GM19372 (cell line): ENCODE measurements around the gene CHST1.

Source experiments
- ATAC-seq: cut with Tn5 transposase; IDR thresholded peaks from one replicate; pipeline ENCODE4 v1.9.1; 2021; ENCODE audit warnings: mild to moderate bottlenecking, low read depth, moderate library complexity; ENCODE audit not compliant: unreplicated experiment

Gene CHST1

DNA sequence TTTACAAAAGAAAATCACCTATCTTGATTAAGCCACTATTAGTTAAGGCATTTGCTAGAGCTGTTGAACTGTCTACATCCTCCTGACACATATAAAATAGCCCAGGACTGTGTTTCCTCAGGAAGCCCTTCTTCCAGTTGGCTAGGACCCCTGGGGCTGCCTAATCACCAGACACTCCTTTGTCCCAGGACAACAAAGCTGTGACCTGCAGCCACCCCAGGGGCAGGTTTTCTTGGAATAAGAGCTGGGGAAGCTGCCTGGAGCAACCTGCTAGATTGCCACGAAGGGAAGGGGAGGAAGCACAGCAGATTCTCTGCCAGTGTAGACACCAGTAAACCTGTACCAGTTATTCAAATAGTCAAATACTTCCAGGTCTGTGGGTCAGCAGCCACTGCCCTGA lies 17.6 kb downstream of the CHST1 start:
- no peak for ATAC-seq

DNA sequence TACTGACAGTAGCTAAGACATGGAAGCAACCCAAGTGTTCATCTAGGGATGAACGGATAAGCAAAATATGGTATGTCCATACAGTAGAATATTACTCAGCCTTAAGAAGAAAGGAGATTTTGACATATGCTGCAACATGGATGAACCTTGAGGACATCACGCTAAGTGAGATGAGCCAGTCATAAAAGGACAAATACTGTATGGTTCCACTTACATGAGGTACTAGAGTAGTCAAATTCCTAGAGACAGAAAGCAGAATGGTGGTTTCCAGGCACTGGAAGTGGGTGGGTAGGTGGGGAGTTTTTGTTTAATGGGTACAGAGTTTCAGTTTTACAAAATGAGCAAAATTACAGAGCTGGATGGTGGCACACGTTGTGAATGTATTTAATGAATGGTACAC lies 18.1 kb downstream of the CHST1 start:
- ATAC-seq: no peak

DNA sequence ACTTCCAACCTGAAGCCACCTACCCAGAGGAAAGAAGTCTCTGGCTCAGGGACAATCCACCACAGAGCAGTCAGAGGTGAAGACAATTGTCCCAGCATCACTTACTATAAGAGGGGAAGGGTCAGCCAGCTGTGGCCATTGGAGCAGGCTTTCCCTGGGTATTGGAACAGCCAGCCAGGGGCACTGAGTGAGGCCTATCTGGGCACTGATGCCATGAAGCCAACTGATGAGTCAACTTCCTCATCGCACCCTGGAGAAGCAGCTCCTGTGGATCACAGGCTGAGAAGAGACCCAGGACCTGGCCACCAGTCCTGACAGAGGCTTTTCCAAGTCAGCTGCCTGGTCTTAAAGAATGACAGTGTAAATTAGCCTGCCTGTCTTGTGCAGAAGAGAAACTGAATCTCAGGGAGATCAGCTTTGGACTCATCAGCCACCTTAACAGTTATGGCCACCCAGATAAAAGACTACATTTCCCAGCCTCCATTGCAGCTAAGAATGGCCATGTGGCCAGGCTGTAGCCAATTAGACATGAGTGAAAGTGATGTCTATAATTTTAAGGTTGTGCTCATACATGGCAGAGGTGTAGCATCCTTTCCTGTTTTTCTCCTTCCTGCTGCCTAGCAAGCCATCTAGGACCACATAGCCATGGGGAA lies 19.0 kb downstream of the CHST1 start:
- no peak for ATAC-seq

DNA sequence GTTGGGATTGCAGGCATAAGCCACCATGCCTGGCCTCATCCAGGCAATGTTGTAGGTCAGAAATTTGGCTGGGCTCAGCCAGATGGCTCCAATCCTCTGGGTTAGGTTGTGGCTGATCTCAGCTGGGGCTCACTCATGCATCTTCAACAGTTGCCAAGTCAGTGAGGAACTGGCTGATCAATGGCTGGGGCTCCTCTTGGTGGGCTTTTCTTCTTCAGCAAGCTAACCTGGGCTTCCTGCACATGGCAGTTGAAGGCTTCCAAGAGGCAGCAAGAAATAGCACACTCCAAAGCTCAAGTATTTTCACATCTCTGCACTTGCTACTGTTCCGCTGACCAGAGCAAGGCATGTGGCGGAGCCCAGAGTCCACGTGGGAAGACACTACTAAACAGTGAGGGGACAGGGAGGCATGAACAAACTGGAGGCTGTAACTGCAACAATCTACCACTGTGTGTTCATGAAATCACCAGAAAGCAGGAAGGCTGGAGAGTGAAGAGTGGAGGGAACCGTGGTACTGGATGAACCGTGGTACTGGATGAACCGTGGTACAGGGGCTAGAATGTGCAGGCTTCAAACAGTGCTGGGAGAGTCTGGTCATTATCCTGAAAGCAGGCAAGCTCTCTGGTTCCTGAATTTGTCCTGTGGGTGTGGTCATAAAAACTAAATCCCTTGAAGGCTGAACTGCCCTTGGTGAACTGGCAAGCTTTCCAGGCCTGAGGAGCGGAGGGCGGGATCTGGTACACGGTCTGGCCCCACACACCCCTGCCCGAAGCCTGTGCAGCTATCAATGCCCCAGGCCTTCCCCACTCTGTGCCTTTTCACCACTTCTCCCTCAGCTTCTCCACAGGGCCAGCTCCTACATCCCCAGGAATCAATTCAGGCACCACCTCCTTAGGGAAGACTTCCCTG lies 20.2 kb downstream of the CHST1 start:
- no peak for ATAC-seq

DNA sequence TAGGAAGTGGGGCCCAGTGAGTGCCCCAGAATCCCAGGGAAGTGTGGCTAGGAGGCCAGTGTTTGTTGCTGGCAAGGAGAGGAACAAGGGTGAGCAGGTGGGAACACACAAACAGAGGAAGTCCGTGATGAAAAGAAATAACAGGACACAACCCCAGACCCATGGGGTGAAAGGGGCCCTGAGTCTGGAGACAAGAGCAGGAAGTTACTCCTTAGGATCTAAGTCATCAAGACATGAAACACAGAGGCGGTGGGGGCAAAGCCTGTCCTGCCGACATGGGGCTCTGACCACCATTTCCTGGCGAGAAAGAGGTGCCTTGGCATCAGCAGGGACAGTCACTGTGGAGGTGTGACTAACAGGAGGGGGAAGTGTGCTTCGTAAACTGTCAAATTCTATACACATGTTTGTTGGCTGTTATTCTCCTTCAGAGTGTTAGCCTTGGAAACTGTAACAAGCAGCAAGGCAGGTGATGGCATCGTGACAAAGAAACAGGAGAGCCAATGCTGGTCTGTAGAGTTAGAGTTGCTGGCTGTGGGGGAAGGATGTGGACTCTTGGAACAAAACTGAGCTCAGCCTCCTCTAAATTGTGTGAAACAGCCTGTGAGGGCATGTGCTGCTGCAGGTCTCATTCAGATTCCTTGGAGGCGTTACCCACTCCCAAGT lies 21.7 kb downstream of the CHST1 start:
- no peak for ATAC-seq

DNA sequence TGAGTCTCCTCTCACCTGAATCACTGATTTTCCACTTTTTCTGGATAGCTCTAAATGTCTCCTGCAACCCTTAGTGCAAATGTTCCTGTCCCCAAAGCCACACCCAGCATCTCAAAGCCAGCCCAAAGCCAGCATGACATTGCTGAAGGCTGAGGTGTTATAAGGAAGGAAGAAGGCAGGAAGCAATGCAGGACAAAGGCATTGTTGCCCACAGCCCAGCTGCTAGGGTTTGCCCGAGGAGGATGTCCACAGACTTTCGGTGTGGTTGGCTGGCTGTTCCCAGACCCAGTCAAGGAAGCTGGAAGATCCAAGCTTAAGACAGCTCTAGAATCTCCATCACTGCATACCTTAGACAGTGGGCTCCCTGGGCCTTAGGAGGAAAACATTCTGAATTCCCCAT lies 23.5 kb downstream of the CHST1 start:
- ATAC-seq: no peak

DNA sequence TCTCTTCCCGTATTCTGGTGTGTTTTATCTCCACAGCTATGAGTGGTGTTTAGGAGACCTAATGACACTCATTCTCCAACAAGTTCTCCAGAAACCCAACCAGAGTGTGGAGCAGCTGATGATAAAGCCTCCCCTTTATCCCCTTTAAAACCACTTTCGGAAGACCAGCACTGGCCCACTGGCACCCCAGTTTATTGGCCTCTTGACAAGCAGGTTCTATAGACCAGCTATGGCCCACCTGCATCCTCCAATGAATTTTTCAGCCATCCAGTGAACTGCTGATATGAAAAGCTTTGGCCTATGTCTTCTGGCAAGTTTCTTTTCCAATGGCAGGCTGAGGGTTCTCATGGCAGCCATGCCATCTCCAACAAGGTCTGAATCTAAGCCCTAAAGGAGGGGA lies 27.4 kb downstream of the CHST1 start:
- no peak for ATAC-seq

DNA sequence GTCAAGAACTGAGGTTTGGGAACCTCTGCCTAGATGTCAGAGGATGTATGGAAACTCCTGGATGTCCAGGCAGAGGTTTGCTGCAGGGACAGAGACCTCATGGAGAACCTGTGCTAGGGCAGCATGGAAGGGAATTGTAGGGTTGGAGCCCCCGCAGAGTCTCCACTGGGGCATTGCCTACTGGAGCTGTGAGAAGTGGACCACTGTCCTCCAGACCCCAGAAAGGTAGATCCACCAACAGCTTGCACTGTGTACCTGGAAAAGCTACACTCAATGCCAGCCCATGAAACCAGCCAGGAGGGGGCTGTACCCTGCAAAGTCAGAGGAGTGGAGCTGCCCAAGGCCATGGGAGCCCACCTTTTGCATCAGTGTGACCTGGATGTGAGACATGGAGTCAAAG lies 29.5 kb downstream of the CHST1 start:
- ATAC-seq: no peak

DNA sequence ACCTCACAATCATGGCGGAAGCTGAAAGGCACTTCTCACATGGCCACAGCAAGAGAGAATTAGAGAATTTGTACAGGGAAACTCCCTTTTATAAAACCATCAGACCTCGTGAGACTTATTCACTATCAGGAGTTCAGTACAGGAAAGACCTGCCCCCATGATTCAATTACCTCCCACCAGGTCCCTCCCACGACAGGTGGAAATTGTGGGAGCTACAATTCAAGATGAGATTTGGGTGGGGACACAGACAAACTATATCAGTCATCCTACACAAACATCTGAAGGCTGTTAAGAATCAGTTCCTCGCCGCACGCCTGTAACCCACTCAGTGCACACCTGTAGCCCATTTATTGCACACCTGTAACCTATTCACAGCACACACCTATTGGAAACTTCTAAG lies 39.8 kb downstream of the CHST1 start:
- no peak for ATAC-seq

DNA sequence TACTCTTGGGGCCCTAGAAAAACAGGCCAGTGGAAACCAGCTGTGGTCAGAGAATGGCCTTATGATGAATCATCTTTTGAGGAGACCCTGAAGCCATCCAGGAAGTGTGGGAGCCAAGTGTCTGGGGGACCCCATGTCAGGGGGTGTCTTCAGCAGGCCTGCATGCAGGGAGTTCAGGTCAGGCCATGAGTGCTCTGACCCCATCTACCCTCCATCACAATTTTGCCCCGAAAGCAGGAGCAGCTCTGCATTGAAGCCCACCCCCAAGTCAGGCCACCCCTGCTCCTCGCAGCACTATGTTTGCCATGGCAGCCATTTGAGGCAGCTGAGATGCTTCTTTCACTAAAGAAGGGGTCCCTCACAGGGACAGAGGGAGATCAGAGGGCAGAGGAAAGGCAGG lies 41.3 kb downstream of the CHST1 start:
- no peak for ATAC-seq

DNA sequence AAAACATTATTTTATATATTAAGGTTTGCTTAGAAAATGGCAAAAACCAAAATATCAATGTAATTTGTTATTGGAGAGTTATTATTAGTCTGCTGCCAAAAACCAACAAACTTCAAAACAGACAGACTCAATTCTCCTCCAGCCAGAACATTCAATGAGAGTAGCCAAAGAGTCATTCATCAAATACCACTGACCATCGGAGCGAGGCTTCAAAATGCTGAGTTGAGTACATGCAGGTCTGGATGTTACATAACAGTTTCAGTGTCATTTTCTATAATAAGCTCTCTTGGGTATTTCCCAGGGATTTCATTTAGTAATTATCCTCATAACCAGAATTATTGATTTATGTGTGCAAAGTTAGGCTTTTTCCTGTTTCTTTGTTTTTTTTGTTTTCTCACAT lies 42.6 kb downstream of the CHST1 start:
- ATAC-seq: no peak

DNA sequence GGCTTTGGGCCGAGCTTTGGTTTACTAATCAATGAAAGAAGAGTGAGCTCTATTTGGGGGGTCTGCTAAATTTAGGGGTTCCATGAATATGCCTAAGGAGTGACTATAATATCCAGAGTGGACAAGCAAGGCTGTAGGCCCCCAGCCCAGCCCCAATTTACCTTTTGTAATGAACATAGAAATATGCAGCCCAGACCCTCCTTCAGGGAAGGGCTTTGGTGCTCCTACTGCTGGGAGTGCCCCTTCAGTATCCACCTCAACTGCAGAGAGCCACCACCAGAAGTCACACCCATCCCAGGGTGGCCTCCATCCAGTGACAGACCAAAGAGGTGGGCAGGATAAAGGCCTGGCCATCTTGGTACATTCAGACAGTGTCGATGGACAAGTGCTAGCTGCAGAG lies 43.1 kb downstream of the CHST1 start:
- no peak for ATAC-seq

DNA sequence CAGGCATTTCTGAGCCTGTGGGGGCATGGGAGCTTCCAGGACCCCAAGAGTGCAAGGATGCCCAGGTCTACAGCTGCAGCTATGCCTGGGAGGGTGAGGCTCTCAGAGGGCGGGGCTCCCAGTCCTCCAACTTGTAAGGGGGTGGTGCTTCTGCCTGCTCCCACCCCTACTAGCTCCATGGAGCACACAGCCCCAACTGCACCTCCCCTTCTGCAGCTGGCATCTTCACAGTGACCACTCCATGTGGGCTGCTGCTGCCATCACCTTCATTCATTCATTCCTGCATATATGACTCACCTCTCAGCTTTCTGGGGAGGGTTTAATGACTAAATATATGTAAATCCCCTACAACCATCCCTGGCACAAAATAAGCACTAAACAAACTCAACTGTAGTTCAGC lies 43.8 kb downstream of the CHST1 start:
- ATAC-seq: no peak

DNA sequence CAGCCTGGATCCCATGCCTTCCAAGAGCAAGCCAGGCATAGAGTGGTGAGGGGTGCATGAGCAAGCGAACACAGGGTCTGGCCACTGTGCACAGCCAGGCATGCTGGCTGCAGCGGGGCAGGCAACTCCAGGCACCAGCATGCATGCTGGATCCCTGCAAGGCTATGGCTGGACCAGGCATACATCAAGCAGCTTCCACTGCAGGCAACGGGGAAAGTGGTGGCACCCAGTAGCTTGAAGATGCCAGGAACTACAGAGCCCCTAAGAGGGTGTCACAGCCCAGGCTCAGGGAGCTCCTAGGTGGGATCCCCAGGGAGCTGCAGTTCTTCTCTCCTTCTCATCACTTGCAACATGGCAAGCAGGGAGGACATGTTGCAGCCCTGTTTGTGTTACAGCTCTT lies 45.2 kb downstream of the CHST1 start:
- ATAC-seq: no peak

DNA sequence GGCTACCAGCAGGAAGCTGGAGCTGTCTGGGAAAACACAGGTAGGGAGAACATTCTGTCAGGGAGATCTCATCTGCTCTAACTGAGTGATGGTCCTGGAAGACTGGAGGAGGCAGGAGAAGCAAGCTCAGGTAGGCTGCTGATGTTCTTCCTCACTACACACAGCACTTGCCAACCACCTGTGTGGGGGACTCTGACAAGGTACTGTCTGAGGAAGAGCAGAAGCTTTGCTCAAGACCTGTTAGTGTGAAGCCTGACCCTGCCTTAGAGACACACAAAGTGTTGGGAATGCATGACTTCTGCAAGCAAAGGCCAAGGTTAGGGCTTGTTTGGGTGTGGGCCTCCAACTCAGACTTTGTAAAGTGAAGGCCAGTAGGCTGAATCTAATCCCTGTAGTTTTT lies 46.5 kb downstream of the CHST1 start:
- no peak for ATAC-seq

DNA sequence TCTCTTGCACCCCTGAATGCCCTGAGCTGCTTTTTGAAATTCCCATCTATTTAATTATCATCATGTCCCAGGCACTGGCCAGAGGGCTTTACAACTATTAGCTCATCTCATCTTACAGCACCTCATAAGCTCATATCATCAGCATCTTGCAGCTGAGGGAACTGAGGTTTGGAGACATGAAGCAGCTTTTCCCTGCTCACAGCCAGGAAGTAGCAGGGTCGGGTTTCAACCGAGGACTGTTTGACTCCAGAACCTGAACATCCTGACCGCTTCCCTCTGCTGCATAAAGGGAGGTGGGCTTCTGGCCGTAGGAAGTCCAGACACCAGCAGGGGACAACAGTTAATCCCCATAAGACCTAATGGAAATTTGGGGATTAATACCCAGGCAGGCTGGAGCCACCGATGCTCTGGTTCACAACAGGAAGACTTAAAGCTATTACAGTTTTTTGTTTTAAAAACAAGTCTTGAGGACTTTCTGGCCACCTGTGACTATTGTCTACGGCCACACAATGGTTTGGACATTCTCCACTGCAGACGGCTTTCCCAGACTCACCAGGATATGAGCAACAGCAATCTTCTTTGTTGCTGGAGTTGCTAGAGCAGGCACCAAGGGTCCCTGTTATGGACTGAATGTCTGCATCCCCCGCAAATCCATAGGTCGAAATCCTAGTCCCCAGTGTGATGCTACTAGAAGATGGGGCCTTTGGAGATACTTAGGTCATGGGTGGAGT lies 47.4 kb downstream of the CHST1 start:
- no peak for ATAC-seq

DNA sequence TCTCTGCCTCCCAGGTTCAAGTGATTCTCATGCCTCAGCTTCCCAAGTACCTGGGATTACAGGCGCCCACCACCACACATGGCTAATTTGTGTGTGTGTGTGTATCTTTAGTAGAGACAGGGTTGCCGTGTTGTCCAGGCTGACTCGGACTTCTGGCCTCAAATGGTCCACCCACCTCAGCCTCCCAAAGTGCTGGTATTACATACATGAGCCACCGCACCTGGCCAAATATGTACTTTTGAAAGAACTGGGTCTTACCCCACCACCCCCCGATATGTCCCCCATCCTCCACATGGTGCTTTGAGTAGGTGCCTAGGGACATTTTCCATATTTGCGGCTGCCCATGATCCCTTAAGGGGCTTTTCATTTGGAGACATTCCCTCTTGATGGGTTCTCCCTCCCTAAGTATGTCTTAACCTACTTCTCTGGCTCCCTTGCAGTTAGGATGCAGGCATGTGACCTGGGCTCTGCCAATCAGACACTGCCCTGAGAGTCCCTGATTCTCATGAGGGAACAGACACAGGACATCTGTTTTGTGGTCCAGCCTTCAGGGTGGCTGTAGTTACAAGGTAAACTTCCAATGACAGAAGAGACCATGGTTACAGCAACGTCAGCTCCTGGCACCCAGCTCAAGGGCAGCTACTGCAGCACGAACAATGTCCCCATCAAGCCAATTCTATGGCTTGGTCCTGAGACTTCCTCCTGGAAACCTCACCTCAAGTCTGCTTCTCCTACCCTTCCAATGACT lies 48.4 kb downstream of the CHST1 start:
- ATAC-seq: no peak

DNA sequence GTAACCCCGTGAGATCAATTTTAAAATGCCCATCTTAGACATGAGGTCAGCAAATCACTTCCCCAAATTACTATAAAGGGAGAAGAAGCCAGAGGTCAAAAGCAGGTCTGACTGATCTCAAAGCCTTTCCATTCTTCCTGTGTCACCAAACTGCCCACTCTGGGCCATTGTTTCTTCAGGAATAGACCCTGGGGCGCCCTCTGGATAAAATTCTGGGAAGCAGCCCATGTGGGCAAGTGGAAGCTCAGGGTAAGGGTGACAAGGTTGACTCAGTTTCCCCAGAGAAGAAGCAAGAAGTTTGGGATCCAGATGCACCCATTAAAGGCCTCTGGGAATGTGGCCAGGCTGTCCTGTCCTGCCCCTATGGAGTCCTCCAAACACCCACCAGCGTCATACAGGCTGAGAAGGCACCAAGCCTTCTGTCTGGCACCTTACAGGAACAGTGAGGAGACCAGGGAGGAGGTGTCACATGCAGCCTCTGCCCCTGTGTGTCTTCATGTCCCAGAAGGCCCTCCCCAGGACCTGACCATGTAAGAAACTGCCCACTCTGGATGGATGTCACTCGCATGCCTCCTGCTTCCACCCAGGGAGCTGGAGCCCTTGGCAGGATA lies 50.1 kb downstream of the CHST1 start:
- ATAC-seq: no peak

DNA sequence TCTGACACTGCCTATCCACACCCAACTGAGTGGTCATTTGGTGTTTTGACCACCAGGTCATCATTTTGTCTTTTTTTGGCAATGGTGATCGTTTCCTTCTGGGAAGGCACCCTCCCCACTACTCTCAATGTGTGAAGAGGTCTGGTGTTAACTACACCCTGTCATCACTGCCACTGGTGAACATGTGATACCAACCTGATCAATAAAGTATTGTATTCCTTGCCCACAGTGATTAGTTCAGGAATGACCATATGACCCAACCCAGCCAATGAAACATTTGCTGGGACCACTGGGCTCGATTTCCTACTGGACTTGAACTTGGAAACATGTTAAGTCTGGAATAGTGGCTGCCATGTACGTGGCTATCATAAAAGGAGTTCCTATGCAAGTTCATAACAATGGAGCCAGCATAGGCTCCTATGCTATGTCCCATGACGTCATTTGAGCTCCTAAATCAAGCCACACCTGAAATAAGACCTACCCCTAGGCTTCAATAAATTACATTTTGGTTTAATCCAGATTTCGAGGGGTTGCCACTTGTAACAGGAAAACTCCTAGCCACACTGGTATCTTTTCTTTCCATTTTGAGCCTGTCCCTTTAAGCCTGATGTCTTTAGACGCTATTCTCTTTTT lies 51.1 kb downstream of the CHST1 start:
- no peak for ATAC-seq
